Caki2 (cell line): ENCODE data around the gene PRAMEF1. TPM values are rescaled to one million over a fixed set of nuclear protein-coding genes. Genes with fewer than 3 reads are reported as not detected.
"Not testable (repeated sequence)": the region's sequence is repeated elsewhere in the genome, so short reads cannot be mapped to it uniquely, and the experiment has no call there.

Experiments used
- DNase-seq: peaks from one replicate; pipeline ENCODE4 v3.0.0-alpha.2; 2015; ENCODE audit warnings: low read depth
- in situ Hi-C: cut with HindIII; loops from 2 replicates; pipeline ENCODE4 v1.10.0; 2016; ENCODE audit warnings: low sequenced_read_pairs, low pct_unique_long_range_greater_than_20kb, mixed read lengths
- total RNA-seq: library from RNA; depleted of rRNA; stranded (reverse); fragments of >200 nt; shearing (Covaris generic); gene quantifications from 2 replicates; pipeline ENCODE4 v1.2.3, GENCODE V29; 2014; ENCODE audit warnings: low replicate concordance

Gene PRAMEF1
- total RNA-seq, 1 experiment from 2014 or later, result not detected

- in situ Hi-C loops, result no loop called here
- DNase-seq, result no peak
Observed at GRCh38 chr1:12773438-12773837, 17.8 kb upstream of the PRAMEF1 start, which contains the start of gene PRAMEF12. PRAMEF12 (plus strand) TSS chr1:12773738; CDS start chr1:12774868, 1,130 bp downstream.

DNA sequence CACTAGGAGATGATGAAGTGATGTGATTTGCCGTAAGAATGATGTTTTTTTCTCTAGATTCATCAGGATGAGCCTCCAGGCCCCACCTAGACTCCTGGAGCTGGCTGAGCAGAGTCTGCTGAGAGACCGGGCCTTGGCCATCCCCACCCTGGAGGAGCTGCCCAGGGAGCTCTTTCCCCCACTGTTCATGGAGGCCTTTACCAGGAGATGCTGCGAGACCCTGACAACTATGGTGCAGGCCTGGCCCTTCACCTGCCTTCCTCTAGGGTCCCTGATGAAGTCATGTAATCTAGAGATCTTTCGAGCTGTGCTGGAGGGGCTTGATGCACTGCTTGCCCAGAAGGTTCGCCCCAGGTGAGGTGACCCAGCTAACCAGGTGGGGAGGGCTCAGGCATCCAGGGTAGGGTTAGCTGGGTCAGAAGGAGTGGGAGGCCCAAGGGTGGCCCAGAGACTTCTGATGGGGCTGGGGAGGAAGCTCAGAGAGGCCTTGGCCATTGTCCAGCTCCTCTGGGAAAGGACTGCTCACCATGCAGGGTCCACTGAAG lies 16.3 kb upstream of the PRAMEF1 start:
- in situ Hi-C loops, result no loop called here
- no peak for DNase-seq

- in situ Hi-C loops, result no loop called here
- no peak for DNase-seq
Observed at GRCh38 chr1:12775443-12775842, 15.8 kb upstream of the PRAMEF1 start.

DNA sequence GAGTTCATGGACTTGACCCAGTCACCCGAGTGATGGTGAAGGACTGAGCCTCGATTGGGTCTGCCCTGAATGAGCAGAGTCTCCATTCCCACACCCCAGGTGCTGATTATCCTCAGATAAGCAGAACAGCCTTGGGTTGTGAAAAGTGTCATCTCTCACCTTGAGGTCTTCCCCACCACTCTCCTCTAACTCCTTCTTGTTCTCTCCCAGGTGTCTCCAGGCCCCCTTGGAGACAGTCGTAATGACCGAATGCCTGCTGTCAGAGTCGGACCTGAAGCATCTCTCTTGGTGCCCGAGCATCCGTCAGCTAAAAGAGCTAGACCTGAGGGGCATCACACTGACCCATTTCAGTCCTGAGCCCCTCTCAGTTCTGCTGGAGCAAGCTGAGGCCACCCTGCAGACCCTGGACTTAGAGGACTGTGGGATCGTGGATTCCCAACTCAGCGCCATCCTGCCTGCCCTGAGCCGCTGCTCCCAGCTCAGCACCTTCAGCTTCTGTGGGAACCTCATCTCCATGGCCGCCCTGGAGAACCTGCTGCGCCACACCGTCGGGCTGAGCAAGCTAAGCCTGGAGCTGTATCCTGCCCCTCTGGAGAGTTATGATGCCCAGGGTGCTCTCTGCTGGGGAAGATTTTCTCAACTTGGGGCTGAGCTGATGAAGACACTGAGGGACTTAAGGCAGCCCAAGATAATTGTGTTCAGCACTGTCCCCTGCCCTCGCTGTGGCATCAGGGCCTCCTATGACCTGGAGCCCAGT lies 14.2 kb upstream of the PRAMEF1 start:
- no peak for DNase-seq
- in situ Hi-C loops, result no loop called here

DNA sequence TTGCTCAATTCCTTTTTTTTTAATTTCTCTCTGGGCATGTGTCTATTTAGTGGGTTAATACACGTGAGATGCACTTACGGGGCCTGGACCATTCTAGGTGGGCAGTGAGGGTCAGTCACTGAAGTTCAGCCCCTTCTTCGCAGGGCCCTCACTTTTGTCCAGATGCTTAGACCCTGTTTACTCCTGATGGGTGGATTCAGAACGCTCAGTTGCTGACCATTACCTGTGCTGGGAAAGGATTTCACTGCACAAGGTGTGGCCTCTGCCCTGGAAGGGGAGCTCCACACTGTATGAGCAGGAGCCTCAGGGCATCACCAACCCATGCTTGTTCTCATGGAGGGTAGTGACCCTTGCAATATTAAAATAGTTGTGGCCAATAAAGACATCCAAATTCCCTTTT lies 13.1 kb upstream of the PRAMEF1 start:
- no peak for DNase-seq
- in situ Hi-C loops, result no loop called here

DNA sequence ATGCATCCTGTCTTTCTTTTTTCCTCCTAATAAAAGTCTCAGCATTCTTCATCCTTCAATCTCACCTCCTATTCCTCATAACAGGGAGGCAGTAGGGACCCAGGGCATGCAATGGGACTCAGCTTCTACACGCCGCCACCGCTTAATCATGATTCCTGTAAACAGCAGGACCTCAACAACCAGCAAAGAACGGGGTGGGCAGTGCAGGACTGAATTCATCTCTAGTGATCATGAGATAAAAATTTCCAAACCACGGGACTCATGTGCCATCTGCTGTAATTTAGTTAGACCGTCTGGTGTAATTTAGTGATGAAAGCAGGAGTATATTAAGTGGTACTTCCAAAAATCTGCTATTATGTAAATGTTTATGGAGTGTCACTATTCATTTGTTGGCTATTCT lies 12.3 kb upstream of the PRAMEF1 start:
- no peak for DNase-seq
- in situ Hi-C loops, result no loop called here

DNA sequence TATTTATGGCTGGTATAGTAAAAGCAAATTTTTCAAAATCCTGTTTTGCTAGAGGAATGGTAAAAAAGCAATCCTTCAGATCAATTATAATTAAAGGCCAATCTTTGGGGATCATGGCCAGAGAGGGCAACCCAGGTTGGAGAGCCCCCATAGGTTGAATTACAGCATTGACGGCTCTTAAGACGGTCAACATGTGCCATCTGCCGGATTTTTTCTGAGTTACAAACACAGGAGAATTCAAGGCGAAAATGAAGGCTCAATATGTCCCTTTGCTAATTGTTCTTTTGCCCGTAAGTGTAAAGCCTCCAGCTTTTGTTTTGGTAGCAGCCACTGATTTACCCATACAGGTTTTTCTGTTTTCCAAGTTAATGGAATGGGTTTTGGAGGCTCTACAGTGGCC lies 9.7 kb upstream of the PRAMEF1 start:
- DNase-seq, in situ Hi-C loops: not testable (repeated sequence)

- peak; percentile 9 for DNase-seq
- in situ Hi-C loops, result not testable (repeated sequence)
Observed at GRCh38 chr1:12783783-12784182, 7.4 kb upstream of the PRAMEF1 start.

DNA sequence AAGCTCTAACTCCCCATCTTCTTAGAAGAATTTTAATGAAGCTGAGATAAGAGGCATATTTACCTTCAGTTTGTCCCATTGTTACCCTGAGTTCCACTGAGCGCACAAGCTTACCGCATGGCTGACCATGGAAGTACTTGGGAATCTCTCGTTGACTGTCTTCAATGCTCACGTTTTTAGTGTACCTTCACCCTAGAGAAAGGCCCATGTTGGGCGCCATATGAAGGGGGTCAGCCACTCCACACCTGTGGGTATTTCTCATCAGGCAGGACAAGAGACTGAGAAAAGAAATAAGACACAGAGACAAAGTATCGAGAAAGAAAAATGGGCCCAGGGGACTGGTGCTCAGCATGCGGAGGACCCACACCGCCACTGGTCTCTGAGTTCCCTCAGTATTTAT lies 6.5 kb upstream of the PRAMEF1 start:
- peak; percentile 41 for DNase-seq

GRCh38 chr1:12798911-12799310 lies 7.7 kb downstream of the PRAMEF1 start:
- in situ Hi-C loops, result no loop called here
- no peak for DNase-seq

More for the DNA sequence above, 6.5 kb upstream of the PRAMEF1 start:
- in situ Hi-C loops, result not testable (repeated sequence)

GRCh38 chr1:12799730-12800129 lies 8.5 kb downstream of the PRAMEF1 start:
- no peak for DNase-seq
- in situ Hi-C loops, result no loop called here

DNA sequence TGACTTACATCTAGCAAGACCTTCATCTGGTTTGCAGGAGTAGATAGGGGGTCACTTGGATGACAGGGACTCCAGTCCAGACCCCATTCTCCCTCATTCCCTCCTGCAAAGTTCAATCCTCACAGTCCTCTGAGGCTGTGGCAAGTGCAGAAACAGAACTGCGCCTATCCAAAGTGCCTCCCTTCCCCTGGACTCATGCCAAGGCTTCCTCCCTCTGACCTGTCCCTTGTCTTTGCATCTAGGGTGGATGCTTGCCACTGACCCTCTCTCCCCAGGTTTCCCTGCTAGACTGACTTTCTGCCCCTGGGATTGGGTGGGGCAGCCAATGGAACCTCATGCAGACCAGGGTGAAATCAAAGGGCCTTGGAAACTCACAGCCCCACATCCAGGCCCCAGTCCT lies 18.7 kb downstream of the PRAMEF1 start:
- in situ Hi-C loops, result no loop called here
- DNase-seq, result no peak

DNA sequence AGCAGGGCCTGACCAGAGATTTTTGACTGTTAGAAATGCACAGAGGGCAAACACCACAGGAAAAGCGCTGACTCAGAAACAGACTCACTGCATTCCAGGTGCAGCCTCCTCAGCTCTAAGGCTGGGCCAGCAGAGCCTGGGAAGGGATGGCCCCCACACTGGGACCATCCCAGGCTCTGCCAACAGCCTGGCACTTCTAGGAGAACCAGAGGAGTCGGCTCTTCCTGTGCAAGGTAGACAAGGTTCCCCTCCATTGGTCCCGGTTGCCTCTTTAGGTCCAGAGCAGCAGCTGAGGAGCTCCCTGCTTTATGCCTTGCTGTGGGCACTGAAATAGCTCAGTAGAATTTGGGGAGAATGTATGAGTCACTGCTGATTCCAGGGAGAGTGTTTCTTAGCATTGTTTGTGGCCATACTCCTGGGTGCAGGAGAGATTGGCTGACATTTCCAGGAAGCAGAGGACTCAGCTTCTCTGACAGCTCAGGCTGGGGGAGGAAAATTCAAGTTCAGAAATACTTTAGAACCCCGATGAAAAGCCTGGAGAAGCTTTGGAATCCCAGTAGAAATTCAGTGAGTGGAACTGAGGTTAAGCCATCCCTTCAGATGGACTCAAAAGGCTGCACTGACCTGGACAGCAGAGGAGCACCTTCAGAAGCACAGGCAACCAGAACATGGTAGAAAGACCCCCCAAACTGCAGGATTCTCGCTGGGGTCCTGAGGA lies 19.7 kb downstream of the PRAMEF1 start:
- in situ Hi-C loops, result no loop called here
- DNase-seq, result no peak

GRCh38 chr1:12811409-12811784 lies 20.2 kb downstream of the PRAMEF1 start:
- in situ Hi-C loops, result no loop called here
- no peak for DNase-seq

DNA sequence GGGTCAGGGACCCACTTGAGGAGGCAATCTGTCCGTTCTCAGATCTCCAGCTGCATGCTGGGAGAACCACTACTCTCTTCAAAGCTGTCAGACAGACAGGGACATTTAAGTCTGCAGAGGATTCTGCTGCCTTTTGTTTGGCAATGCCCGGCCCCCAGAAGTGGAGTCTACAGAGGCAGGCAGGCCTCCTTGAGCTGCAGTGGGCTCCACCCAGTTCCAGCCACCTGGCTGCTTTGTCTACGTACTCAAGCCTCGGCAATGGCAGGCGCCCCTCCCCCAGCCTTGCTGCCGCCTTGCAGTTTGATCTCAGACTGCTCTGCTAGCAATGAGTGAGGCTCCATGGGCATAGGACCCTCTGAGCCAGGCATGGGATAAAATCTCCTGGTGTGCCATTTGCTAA lies 27.9 kb downstream of the PRAMEF1 start:
- in situ Hi-C loops, DNase-seq: not testable (repeated sequence)

GRCh38 chr1:12831310-12831709 lies 40.1 kb downstream of the PRAMEF1 start, which contains the start of gene PRAMEF11:
PRAMEF11 (minus strand) TSS chr1:12831410; CDS start chr1:12828789, 2,621 bp downstream.
- in situ Hi-C loops, DNase-seq: not testable (repeated sequence)

- in situ Hi-C loops, DNase-seq: not testable (repeated sequence)
Observed at GRCh38 chr1:12833251-12833650, 42.1 kb downstream of the PRAMEF1 start.
